Astrocyte (in vitro differentiated cells and primary cell): ENCODE results near the gene C6orf47. TPM values are rescaled to one million over a fixed set of nuclear protein-coding genes. Genes with fewer than 3 reads are reported as not detected.

Experiments
- DNase-seq: peaks from one replicate; pipeline ENCODE4 v3.0.0-alpha.2; 2010; ENCODE audit warnings: low read depth
- FAIRE-seq: peaks from 2 replicates; lab custom pipeline; 2011; peaks lifted over from hg19 to GRCh38; lab: Jason Lieb, UNC
- H2AFZ ChIP-seq: 2 replicates; pipeline ENCODE4 v1.6.0; 2012; ENCODE audit warnings: low read depth, low read length, inconsistent platforms
- H3K27ac ChIP-seq: 2 replicates; pipeline ENCODE4 v1.5.1; 2011; ENCODE audit warnings: low read depth, low read length, inconsistent platforms
- H3K27me3 ChIP-seq: 2 replicates; pipeline ENCODE4 v1.6.0; 2011; ENCODE audit warnings: low read length, inconsistent platforms; ENCODE audit not compliant: insufficient read depth
- H3K36me3 ChIP-seq: 2 replicates; pipeline ENCODE4 v1.5.1; 2011; ENCODE audit warnings: low read length, inconsistent platforms; ENCODE audit not compliant: insufficient read depth
- H3K4me1 ChIP-seq: 2 replicates; pipeline ENCODE4 v1.5.1; 2011; ENCODE audit warnings: low read length, inconsistent platforms; ENCODE audit not compliant: insufficient read depth
- H3K4me2 ChIP-seq: 2 replicates; pipeline ENCODE4 v1.6.0; 2012; ENCODE audit warnings: low read length, inconsistent platforms
- H3K4me3 ChIP-seq: 2 replicates; pipeline ENCODE4 v1.5.1; 2011; ENCODE audit warnings: low read depth, mild to moderate bottlenecking, low read length, inconsistent platforms; ENCODE audit not compliant: insufficient read depth
- H3K79me2 ChIP-seq: 2 replicates; pipeline ENCODE4 v1.6.0; 2012; ENCODE audit warnings: mild to moderate bottlenecking, low read length, inconsistent platforms; ENCODE audit not compliant: insufficient read depth
- H3K9ac ChIP-seq: 2 replicates; pipeline ENCODE4 v1.6.0; 2012; ENCODE audit warnings: mild to moderate bottlenecking, low read length, inconsistent platforms
- H3K9me3 ChIP-seq: 2 replicates; pipeline ENCODE4 v1.5.1; 2012; ENCODE audit warnings: low read depth, mild to moderate bottlenecking, low read length, inconsistent platforms; ENCODE audit not compliant: insufficient read depth
- H4K20me1 ChIP-seq: 2 replicates; pipeline ENCODE4 v1.6.0; 2012; ENCODE audit warnings: low read length, inconsistent platforms; ENCODE audit not compliant: insufficient read depth
- H3K27ac Mint-ChIP-seq: one replicate; pipeline ENCODE4 v1.8.0; 2021; ENCODE audit warnings: mild to moderate bottlenecking, mixed read lengths; ENCODE audit not compliant: unreplicated experiment
- H3K27me3 Mint-ChIP-seq: one replicate; pipeline ENCODE4 v1.8.0; 2021; ENCODE audit warnings: low read depth, mixed read lengths; ENCODE audit not compliant: unreplicated experiment
- H3K36me3 Mint-ChIP-seq: one replicate; pipeline ENCODE4 v1.8.0; 2021; ENCODE audit warnings: low read depth, mixed read lengths; ENCODE audit not compliant: unreplicated experiment
- H3K4me1 Mint-ChIP-seq: one replicate; pipeline ENCODE4 v1.8.0; 2021; ENCODE audit warnings: low read depth, mixed read lengths; ENCODE audit not compliant: unreplicated experiment
- H3K4me3 Mint-ChIP-seq: one replicate; pipeline ENCODE4 v1.8.0; 2021; ENCODE audit warnings: mild to moderate bottlenecking, moderate library complexity, mixed read lengths; ENCODE audit not compliant: unreplicated experiment
- H3K9me3 Mint-ChIP-seq: one replicate; pipeline ENCODE4 v1.8.0; 2021; ENCODE audit warnings: mild to moderate bottlenecking, mixed read lengths; ENCODE audit not compliant: unreplicated experiment
- CTCF ChIP-seq: IDR thresholded peaks from 2 replicates; pipeline ENCODE4 v1.5.1; 2011; ENCODE audit warnings: low read depth, mild to moderate bottlenecking, inconsistent platforms, low read length, moderate library complexity; ENCODE audit not compliant: insufficient read depth
- EZH2 ChIP-seq: IDR thresholded peaks from 2 replicates; pipeline ENCODE4 v1.6.1; 2012; ENCODE audit warnings: mild to moderate bottlenecking, low read length, inconsistent platforms; ENCODE audit not compliant: insufficient read depth
- total RNA-seq: library from RNA; stranded (reverse); gene quantifications from 2 replicates; pipeline ENCODE4 v1.2.1, GENCODE V29; 2021

The C6orf47 gene
- total RNA-seq, 1 donor from 2014 or later, result 14.7 TPM

DNA sequence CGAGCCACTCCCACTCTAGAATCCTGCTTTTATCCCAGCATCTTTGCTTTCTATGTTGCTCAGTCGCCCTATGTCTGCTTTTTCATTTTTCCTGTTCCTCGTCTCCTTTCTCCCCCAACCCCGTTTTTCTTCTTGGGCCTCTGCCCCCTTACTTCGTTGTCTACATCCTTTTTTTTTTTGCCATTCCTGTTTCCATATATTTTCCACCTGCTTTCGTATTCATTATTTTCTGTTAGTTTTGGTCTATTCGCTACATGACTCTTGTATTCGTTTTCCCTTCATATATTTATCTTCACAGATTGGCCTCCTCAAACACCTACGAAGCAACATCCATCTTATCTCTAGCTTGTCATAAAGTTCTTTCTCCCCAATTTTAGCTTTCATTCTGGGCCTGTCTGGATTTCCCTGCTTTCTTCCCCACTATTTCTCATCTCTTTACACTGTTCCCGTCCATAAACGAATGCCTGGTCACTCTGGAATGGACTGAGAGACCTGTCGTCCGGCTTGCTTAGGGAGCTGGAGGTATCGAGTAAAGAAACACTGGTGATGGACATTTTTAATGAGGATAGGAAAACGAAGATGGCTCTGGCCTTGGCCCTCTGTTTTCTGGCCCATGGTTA, 39.1 kb downstream of the C6orf47 start:
- Histone ChIP-seq H3K4me3 (peak overlapping the region; percentile 77), H4K20me1 (peaks cover 54% of the 10 kb centered on the region), H3K36me3 (peaks cover 26% of the 10 kb centered on the region), H3K9me3 (no peaks in the 10 kb centered on the region), H3K27me3 (no peaks in the 10 kb centered on the region), H3K27ac (peak overlapping the region; percentile 93), H3K4me2 (peak overlapping the region; percentile 94), H3K79me2 (peaks cover 58% of the 10 kb centered on the region), H3K9ac (peak overlapping the region; percentile 93), H2AFZ (no peak overlapping the region), H3K4me1 (peaks cover 12% of the 10 kb centered on the region)
- H3K36me3 Mint-ChIP-seq, result peaks cover 24% of the 10 kb centered on the region
- H3K9me3 Mint-ChIP-seq, result no peaks in the 10 kb centered on the region
- no peak for DNase-seq
- no peak for FAIRE-seq
- TF ChIP-seq CTCF (no peak), EZH2 (no peak)
- H3K27ac Mint-ChIP-seq, result peak overlapping the region; percentile 97
- H3K4me1 Mint-ChIP-seq, result peaks cover 9% of the 10 kb centered on the region
- peaks cover under 1% of the 10 kb centered on the region for H3K27me3 Mint-ChIP-seq
- peak overlapping the region; percentile 97 for H3K4me3 Mint-ChIP-seq

GRCh38 chr6:31620586-31621319, 39.8 kb downstream of the C6orf47 start, which contains the start of gene PRRC2A:
Gene PRRC2A (plus strand): TSS chr6:31620715. CDS start chr6:31622790, 2,075 bp downstream.
- H3K9me3 Mint-ChIP-seq, result no peaks in the 10 kb centered on the region
- peak within 1 kb of the TSS; percentile 77 for H3K4me3 ChIP-seq
- peaks cover 11% of the 10 kb centered on the region for H3K4me1 Mint-ChIP-seq
- peak within 1 kb of the TSS; percentile 93 for H3K9ac ChIP-seq
- H3K36me3 Mint-ChIP-seq, result peaks cover 20% of the 10 kb centered on the region
- peaks cover 4% of the 10 kb centered on the region for H3K27me3 Mint-ChIP-seq
- H3K27ac Mint-ChIP-seq, result peak within 1 kb of the TSS; percentile 98
- H3K27ac ChIP-seq, result peak within 1 kb of the TSS; percentile 99
- H3K4me1 ChIP-seq, result peaks cover 12% of the 10 kb centered on the region
- peaks cover 21% of the 10 kb centered on the region for H3K36me3 ChIP-seq
- no peaks in the 10 kb centered on the region for H3K9me3 ChIP-seq
- peak within 1 kb of the TSS; percentile 94 for H3K4me2 ChIP-seq
- peak within 1 kb of the TSS; percentile 82 for H2AFZ ChIP-seq
- DNase-seq (no peak), FAIRE-seq (no peak)
- no peaks in the 10 kb centered on the region for H3K27me3 ChIP-seq
- peaks cover 47% of the 10 kb centered on the region for H4K20me1 ChIP-seq
- TF ChIP-seq CTCF (no peak), EZH2 (no peak)
- peak within 1 kb of the TSS; percentile 97 for H3K4me3 Mint-ChIP-seq
- peaks cover 51% of the 10 kb centered on the region for H3K79me2 ChIP-seq
